ENCODE measurements around the gene TMEM203. TPM values are rescaled to one million over a fixed set of nuclear protein-coding genes. Genes with fewer than 3 reads are reported as not detected.

TMEM203 gene
- total and polyA plus RNA-seq, 10 of the 15 experiments (the other 5 are each of a cell fraction or from before 2014, with no cell fraction given): 7.2 to 68.1 (median 33.8) TPM

DNA sequence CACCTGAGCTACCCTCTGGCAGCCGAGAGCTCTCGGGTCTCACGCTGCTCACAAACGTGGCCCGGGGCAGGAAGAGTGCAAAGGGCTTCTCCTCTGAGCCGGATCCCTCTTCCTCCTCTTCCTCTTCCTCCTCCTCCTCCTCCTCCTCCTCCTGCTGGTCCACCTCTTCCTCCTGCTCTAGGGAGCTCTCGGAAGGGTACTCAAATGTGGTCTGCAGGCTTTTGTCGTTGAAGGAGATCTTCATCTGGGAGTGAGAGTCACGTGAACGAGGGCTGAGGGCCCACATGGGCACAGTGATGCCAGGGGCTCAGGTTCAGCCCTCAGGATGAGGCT, 13.0 kb downstream of the TMEM203 start:
- Histone ChIP-seq H3K27ac (ENCODE audit: control insufficient read depth, insufficient read depth) (no peak overlapping the region), H3K4me2 (ENCODE audit: control insufficient read depth, insufficient read depth) (no peak overlapping the region), H4K20me1 (ENCODE audit: control insufficient read depth, insufficient read depth) (peaks cover 7% of the 10 kb centered on the region; the same call in 1 of the 2 replicates), H3K4me3 (no peak overlapping the region), H3K27me3 (replicated peaks in 1 of 2; ENCODE audit: control insufficient read depth in 2 of 2, insufficient read depth in 2 of 2, low read length in 1 of 2) (no peaks in the 10 kb centered on the region), H3K9me3 (replicated peaks; ENCODE audit: control insufficient read depth, insufficient read depth, low read length) (no peaks in the 10 kb centered on the region), H3K79me2 (ENCODE audit: control insufficient read depth, insufficient read depth, low read length) (peaks cover 24% of the 10 kb centered on the region), H3K4me1 (ENCODE audit: control insufficient read depth, insufficient read depth, low read length) (peaks cover 10% of the 10 kb centered on the region), H2AFZ (ENCODE audit: control insufficient read depth, low read depth, low read length) (no peak overlapping the region), H3K36me3 (ENCODE audit: control insufficient read depth in 2 of 2, insufficient read depth in 2 of 2, low read length in 1 of 2) (peaks cover 0 to 7% of the 10 kb centered on the region in 2 experiments; a peak in 2 of 4 replicates), H3K9ac (ENCODE audit: control insufficient read depth, insufficient read depth, low read length) (no peak overlapping the region)
- ChIA-PET CTCF (interaction anchor here (0.7 kb wide), 1 partner anchor 12 kb away, joined by 3 read pairs; no protein-coding TSS in a partner anchor), RAD21 (ENCODE audit: unreplicated experiment) (no interaction called here), SMC1A (ENCODE audit: uncharacterized antibody, unreplicated experiment) (no interaction called here), POLR2A (interaction anchor here (1.1 to 2.8 kb wide), 3 partner anchors 32 to 63 kb away, joined by 3 to 10 read pairs (median 5); partner anchors contain the start of gene CYSRT1)
- FAIRE-seq (no peak), ATAC-seq (no peak), DNase-seq (ENCODE audit: low read depth, low spot score) (no peak)
- no peak for TF ChIP-seq SRF (IDR thresholded peaks at IDR 0.05; ENCODE audit: low read depth in 2 of 2, low read length in 2 of 2)
- TF ChIP-seq, protein P1, sequence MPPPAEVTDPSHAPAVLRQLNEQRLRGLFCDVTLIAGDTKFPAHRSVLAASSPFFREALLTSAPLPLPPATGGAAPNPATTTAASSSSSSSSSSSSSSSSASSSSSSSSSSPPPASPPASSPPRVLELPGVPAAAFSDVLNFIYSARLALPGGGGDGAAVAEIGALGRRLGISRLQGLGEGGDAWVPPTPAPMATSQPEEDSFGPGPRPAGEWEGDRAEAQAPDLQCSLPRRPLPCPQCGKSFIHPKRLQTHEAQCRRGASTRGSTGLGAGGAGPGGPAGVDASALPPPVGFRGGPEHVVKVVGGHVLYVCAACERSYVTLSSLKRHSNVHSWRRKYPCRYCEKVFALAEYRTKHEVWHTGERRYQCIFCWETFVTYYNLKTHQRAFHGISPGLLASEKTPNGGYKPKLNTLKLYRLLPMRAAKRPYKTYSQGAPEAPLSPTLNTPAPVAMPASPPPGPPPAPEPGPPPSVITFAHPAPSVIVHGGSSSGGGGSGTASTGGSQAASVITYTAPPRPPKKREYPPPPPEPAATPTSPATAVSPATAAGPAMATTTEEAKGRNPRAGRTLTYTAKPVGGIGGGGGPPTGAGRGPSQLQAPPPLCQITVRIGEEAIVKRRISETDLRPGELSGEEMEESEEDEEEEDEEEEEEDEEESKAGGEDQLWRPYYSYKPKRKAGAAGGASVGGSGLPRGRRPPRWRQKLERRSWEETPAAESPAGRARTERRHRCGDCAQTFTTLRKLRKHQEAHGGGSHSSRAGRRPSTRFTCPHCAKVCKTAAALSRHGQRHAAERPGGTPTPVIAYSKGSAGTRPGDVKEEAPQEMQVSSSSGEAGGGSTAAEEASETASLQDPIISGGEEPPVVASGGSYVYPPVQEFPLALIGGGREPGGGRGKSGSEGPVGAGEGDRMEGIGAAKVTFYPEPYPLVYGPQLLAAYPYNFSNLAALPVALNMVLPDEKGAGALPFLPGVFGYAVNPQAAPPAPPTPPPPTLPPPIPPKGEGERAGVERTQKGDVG (CRISPR knock-in tag; IDR thresholded peaks at IDR 0.05): no peak
- no peak for TF ChIP-seq PAX8 (IDR thresholded peaks at IDR 0.05)
- TF ChIP-seq NFYB (IDR thresholded peaks at IDR 0.05; ENCODE audit: insufficient read depth, low read depth, low read length): no peak
- TF ChIP-seq SREBF2 (IDR thresholded peaks at IDR 0.05; ENCODE audit: low read length): no peak
- no TSS peak for BruUV-seq (replicated peaks)
- WGBS (ENCODE audit: insufficient coverage, insufficient replicate concordance, low lambda C conversion rate, missing lambda C conversion rate): 78% methylated on average over 10 of the region's 10 CpGs
- in situ Hi-C loops (cut with MboI) (no loop called here), intact Hi-C loops (cut with micrococcal nuclease; ENCODE audit: unreplicated experiment) (no loop called here)

All from GM12878 (cell line).